GM12891 (cell line): ENCODE data around the gene C17orf50.

Experiments
- POLR2A ChIP-seq: IDR thresholded peaks from 2 replicates; pipeline ENCODE4 v1.6.1; 2011; ENCODE audit warnings: low read depth, low read length, control low read depth
- POLR2AphosphoS5 ChIP-seq: IDR thresholded peaks from 2 replicates; pipeline ENCODE4 v1.6.1; 2011; ENCODE audit warnings: low read depth, low read length, control low read depth
- POU2F2 ChIP-seq: IDR thresholded peaks from 2 replicates; pipeline ENCODE4 v1.6.1; 2011; ENCODE audit warnings: low read depth, mild to moderate bottlenecking, control low read depth, low read length, moderate library complexity
- SPI1 ChIP-seq: IDR thresholded peaks from 2 replicates; pipeline ENCODE4 v1.6.1; 2011; ENCODE audit warnings: low read depth, low read length, control low read depth
- TAF1 ChIP-seq: IDR thresholded peaks from 2 replicates; pipeline ENCODE4 v1.6.1; 2011; ENCODE audit warnings: low read depth, low read length, control low read depth

DNA sequence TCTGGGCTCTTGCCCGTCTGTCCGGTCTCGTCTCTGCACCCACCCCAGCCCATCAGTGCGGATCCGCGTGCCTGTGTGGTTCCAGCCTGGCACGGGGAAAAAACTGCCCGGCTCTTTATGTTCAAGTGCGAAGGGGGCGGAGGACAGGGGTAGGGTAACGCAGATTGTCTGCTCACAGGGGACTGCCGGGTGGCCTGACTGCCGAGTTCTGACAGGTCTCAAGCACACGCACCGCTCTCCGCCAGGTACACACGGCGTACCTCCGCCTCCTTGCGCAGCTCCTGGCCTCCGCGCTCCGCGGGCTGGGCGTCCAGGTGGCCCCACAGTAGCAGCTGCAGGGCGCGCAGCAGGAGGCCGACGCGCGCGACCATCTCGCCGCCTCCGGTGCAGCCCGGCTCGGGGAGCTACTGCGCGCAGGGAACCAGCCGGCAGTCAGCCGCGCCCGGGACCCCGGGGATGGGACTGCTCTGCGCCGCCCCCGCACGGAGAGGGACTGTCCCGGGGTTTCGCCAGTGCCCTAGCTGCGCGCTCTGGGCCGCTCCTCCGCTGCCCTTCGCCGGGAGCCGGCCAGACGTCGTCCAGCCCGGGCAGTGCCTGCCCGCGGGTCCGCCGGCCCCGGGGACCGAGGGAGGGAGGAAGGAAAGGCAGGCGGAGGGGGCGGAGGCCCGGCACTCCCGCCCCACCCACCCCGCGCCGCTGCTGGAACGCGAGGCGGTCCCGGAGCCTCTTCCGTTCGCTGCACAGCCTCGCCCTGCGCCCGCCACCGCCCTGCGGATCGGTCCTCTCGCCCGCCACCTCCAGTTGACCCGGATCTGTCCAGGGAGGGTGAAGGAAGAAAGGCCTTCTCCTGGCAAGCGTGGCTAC lies 34.6 kb downstream of the C17orf50 start, which contains the start of gene MMP28:
- TF ChIP-seq POLR2A (no peak), TAF1 (no peak), POLR2AphosphoS5 (no peak), POU2F2 (no peak), SPI1 (no peak)
